Measurements from ENCODE around the gene BEND3.

DNA sequence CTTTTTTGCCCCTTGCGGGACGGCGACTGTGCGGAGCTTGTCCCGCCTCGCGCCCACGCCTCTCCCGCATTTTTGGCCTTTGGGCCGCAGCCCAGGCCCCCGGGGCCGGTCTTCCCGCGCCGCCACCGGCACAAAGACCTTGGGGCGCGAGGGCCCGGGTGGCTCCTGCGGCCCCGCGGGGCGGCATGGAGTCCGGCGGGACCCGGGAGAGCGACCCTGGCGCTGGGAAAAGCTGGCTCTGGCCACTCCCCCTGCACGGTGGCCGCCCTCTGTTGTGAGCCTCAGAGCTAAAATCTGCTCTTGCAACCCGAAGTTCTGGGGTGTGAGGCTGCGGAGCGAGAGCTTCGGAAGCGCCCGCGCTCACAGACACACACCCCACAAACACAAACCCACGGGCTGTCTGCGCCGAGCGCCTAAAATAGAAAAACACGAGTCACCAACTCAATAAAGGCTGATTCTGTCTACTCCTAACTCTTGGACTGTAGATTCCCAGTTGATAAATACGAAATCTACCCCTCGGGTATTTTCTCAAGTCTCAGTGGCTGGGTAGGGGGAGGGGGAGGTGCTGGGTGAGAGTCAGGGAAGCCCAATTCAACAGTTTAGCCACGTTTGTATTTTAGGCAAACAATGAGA lies 496 bp upstream of the BEND3 start:
- TF ChIP-seq, protein P1, sequence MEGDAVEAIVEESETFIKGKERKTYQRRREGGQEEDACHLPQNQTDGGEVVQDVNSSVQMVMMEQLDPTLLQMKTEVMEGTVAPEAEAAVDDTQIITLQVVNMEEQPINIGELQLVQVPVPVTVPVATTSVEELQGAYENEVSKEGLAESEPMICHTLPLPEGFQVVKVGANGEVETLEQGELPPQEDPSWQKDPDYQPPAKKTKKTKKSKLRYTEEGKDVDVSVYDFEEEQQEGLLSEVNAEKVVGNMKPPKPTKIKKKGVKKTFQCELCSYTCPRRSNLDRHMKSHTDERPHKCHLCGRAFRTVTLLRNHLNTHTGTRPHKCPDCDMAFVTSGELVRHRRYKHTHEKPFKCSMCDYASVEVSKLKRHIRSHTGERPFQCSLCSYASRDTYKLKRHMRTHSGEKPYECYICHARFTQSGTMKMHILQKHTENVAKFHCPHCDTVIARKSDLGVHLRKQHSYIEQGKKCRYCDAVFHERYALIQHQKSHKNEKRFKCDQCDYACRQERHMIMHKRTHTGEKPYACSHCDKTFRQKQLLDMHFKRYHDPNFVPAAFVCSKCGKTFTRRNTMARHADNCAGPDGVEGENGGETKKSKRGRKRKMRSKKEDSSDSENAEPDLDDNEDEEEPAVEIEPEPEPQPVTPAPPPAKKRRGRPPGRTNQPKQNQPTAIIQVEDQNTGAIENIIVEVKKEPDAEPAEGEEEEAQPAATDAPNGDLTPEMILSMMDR (IDR thresholded peaks at IDR 0.05; ENCODE audit: poor library complexity, severe bottlenecking), result peak; percentile 11
- TF ChIP-seq RAD21 (conservative IDR thresholded peaks at IDR 0.05), result no peak
- TF ChIP-seq EZH2 (IDR thresholded peaks at IDR 0.05; ENCODE audit: borderline replicate concordance, insufficient read depth, low read length, poor library complexity, severe bottlenecking), result no peak
